ENCODE results near the gene RELL1.

The RELL1 gene

DNA sequence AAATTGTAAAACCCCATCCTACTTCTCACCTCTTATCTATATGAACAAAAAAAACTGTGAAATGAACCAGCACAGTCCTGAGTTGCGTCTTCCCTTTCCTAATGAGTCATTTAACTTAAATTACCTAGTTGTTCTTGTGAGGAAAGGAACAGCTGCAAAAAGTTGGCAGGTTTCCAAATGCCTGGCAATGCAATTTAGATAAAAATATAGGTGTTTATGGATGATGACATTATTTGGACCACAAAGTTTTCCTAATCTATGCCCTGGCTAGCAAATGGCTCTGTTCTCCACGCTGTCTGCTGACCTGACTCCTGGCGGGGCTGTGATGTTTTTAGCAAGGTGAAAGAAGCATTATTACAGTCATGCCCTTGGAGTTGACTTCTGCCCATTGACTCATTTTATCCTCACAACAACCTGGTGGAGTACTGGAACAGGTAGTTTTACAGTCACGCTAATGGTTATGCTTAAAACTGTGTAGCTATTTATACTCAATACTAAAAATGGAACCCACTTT, 29.8 kb upstream of the RELL1 start:
- peaks cover 9% of the 10 kb centered on the region for H3K4me1 Mint-ChIP-seq (ENCODE audit: low read depth)
- no peaks in the 10 kb centered on the region for H3K27me3 Mint-ChIP-seq
- H3K4me3 Mint-ChIP-seq: no peak overlapping the region
- intact Hi-C loops (cut with micrococcal nuclease): no loop called here
- H3K36me3 Mint-ChIP-seq (ENCODE audit: low read depth): no peaks in the 10 kb centered on the region
- H3K9me3 Mint-ChIP-seq: no peaks in the 10 kb centered on the region
- no peak overlapping the region for H3K27ac Mint-ChIP-seq

DNA sequence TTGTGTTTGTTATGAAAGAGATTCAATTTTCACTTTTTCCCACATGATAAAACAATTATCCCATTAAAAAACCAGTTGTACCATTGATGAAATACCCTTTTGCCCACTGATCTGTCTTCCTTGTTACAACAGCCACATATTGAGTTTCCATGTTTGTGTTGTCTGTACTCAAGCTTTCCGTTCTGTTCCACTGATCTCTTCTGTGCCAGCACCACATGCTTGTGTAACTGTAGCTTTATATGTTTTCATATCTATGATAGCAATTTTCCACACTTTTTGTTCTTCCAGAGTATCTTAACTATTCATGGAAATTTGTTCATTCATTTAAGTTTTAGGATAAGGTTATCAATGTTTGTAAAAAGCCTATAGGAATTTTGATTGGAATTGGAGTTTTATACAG, 24.3 kb upstream of the RELL1 start:
- no peaks in the 10 kb centered on the region for H3K27me3 Mint-ChIP-seq
- no peak overlapping the region for H3K27ac Mint-ChIP-seq
- no peaks in the 10 kb centered on the region for H3K36me3 Mint-ChIP-seq (ENCODE audit: low read depth)
- H3K4me1 Mint-ChIP-seq (ENCODE audit: low read depth): no peaks in the 10 kb centered on the region
- H3K9me3 Mint-ChIP-seq: no peaks in the 10 kb centered on the region
- intact Hi-C loops (cut with micrococcal nuclease): no loop called here
- H3K4me3 Mint-ChIP-seq: no peak overlapping the region

DNA sequence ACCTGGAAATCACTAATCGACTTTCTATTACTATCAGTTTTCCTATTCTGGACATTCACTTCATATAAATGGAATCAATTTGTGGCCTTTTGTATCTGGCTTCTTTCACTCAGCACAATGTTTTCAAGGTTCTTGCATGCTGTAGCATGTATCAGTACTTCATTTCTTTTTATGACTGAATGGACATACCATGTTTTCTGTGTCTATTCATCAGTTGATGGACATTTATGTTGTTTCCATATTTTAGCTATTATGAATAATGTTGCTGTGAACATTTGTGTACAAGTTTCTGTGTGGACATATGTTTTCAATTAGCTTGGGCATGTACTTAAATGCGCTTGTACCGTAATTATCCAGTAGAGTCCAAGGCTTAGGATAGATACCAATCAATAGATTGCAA, 19.9 kb upstream of the RELL1 start:
- Mint-ChIP-seq H3K4me3 (no peak overlapping the region), H3K9me3 (no peaks in the 10 kb centered on the region), H3K4me1 (ENCODE audit: low read depth) (no peaks in the 10 kb centered on the region), H3K27me3 (no peaks in the 10 kb centered on the region), H3K36me3 (ENCODE audit: low read depth) (no peaks in the 10 kb centered on the region), H3K27ac (no peak overlapping the region)
- intact Hi-C loops (cut with micrococcal nuclease): no loop called here

DNA sequence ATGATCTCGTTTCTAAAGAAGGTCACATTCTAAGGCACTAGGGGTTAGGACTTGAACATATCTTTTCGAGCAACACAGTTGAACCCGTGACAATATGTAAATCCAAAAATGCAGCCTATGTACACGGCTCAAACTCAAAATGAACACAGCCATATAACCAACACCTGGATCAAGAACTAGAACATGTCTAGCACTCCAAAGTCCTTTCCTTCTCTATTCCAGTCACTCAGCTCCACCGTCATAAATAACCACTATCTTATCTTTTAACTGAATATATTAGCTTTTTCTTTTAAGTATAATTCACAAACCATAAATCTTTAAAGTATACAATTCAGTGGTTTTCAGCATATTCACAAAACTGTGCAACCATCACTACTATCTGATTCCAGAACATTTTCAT, 19.4 kb upstream of the RELL1 start:
- intact Hi-C loops (cut with micrococcal nuclease): no loop called here
- no peak overlapping the region for H3K4me3 Mint-ChIP-seq
- no peak overlapping the region for H3K27ac Mint-ChIP-seq
- no peaks in the 10 kb centered on the region for H3K4me1 Mint-ChIP-seq (ENCODE audit: low read depth)
- no peaks in the 10 kb centered on the region for H3K36me3 Mint-ChIP-seq (ENCODE audit: low read depth)
- H3K27me3 Mint-ChIP-seq: no peaks in the 10 kb centered on the region
- H3K9me3 Mint-ChIP-seq: no peaks in the 10 kb centered on the region

DNA sequence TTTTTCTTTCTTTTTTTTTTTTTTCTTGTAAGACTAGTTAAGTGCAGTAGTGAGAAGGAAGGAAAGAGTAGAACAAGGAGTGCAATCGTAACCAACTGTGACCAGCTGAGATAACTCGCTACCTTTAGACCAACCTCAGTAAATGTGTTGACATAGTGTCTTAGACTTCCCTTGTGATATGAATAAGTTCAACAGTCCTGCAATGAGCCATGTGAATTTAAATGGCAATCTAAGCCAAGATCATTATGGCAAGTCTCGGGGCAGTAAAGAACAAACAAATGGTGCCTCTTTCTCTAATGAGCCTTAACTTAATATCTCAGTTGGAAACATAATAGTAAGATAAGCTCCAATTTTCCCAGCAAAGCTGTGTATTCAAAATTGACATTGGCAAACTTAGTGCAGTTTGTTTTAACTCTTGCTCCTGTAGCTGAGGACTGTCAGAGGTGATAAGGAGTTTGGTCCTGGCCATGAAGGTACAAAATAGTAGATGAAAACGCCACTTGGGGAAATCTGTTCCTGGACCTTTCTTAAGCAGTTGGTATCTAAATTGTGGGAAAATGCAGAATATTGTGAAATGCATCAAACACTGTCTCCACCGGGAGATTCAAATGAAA, 13.8 kb upstream of the RELL1 start:
- Mint-ChIP-seq H3K27ac (no peak overlapping the region), H3K4me1 (ENCODE audit: low read depth) (no peaks in the 10 kb centered on the region), H3K36me3 (ENCODE audit: low read depth) (no peaks in the 10 kb centered on the region), H3K4me3 (no peak overlapping the region), H3K9me3 (no peaks in the 10 kb centered on the region), H3K27me3 (peaks cover 2% of the 10 kb centered on the region)
- intact Hi-C loops (cut with micrococcal nuclease): no loop called here

DNA sequence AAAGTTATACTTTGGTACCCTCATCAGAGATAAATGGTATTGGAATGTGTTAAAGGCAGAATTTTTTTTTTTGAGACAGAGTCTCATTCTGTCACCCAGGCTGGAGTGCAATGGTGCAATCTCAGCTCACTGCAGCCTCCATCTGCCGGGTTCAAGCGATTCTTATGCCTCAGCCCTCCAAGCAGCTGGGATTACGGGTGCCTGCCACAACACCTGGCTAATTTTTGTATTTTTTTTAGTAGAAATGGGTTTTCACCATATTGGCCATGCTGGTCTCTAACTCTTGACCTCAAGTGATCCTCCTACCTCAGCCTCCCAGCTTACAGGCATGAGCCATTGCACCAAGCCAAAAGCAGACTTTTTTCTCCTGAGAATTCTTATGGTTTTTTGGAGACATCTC, 11.4 kb upstream of the RELL1 start:
- H3K27ac Mint-ChIP-seq: no peak overlapping the region
- H3K27me3 Mint-ChIP-seq: peaks cover 2% of the 10 kb centered on the region
- H3K4me1 Mint-ChIP-seq (ENCODE audit: low read depth): no peaks in the 10 kb centered on the region
- intact Hi-C loops (cut with micrococcal nuclease): no loop called here
- peaks cover 6% of the 10 kb centered on the region for H3K9me3 Mint-ChIP-seq
- no peak overlapping the region for H3K4me3 Mint-ChIP-seq
- H3K36me3 Mint-ChIP-seq (ENCODE audit: low read depth): no peaks in the 10 kb centered on the region

DNA sequence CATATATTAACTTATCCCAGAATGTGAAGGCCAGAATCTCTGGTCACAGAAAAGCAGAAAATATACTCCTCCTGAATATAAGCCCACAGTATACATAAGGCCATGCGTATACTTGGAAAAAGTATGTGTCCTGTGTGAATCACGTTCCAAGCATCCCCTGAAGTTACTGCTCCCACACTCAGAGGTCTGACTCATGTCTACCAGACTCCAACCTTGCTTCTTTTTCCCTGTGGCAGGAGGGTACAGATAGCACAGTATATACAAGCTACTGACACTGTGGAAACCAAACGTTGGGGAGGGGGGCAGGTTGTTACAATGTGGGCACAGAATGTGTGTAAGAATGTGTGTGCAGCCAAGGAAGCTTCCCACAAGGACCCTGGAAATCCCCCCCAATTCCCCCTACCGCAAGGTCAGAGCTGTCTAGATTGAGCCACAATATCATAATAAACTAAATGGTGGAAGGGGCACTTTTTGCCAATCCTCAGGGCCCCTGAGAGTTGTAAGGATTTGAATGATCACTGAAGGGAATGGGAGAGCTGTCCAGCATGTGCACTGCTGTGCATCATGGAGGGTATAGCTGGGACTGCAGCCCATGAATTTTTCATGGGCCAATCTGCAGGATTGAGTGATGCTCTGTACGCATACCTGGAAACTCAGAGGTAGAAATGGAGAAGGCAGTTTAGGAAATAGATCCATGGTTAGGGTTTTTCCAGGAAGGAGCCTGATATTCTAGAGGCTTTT, 7.4 kb upstream of the RELL1 start:
- H3K27me3 Mint-ChIP-seq: peaks cover 2% of the 10 kb centered on the region

DNA sequence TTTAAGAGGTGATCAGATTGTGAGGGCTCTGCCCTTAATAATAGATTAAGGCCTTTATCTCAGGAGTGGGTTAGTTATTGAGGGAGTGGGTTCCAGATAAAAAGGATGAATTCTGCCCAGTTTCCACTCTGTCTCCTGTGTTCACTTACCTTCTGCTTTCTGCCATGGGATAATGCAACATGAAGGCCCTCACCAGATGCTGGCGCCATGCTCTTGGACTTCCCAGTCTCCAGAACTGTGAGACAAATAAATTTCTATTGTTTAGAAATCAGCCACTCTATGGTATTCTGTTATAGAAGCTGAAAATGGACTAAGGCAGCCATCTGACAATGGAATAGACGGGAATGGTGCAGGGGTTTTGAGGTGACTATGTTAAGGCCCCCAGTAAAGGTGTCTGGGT, 6.9 kb upstream of the RELL1 start:
- Mint-ChIP-seq H3K9me3 (peaks cover 10% of the 10 kb centered on the region), H3K4me1 (ENCODE audit: low read depth) (peaks cover 8% of the 10 kb centered on the region), H3K27me3 (no peaks in the 10 kb centered on the region), H3K36me3 (ENCODE audit: low read depth) (no peaks in the 10 kb centered on the region), H3K4me3 (no peak overlapping the region), H3K27ac (no peak overlapping the region)
- intact Hi-C loops (cut with micrococcal nuclease): no loop called here

More for the DNA sequence above, 7.4 kb upstream of the RELL1 start:
- intact Hi-C loops (cut with micrococcal nuclease): no loop called here
- H3K4me3 Mint-ChIP-seq: no peak overlapping the region
- peaks cover 8% of the 10 kb centered on the region for H3K4me1 Mint-ChIP-seq (ENCODE audit: low read depth)
- no peak overlapping the region for H3K27ac Mint-ChIP-seq
- H3K36me3 Mint-ChIP-seq (ENCODE audit: low read depth): no peaks in the 10 kb centered on the region
- H3K9me3 Mint-ChIP-seq: peaks cover 10% of the 10 kb centered on the region

DNA sequence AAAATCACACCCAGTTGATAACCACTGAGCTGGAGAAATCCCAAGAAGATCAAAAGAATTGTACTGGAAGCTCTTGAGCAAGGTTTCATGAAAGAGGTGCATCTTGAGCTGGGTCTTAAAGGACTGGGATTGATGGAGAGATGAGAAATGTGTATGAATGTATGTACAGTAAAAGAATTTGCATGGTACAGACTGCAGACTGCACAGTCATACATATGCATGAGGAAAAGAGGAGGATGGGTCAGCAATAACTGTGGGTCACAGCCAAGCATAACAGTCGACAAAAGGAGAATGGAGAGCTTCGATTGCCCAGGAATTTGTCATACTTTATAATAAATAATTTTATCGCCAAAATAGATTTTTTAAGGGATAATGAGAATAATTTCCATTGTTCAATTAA, 4.8 kb upstream of the RELL1 start:
- peaks cover 10% of the 10 kb centered on the region for H3K9me3 Mint-ChIP-seq
- peaks cover 17% of the 10 kb centered on the region for H3K4me1 Mint-ChIP-seq (ENCODE audit: low read depth)
- peaks cover 5% of the 10 kb centered on the region for H3K36me3 Mint-ChIP-seq (ENCODE audit: low read depth)
- no peak overlapping the region for H3K4me3 Mint-ChIP-seq
- intact Hi-C loops (cut with micrococcal nuclease): no loop called here
- no peak overlapping the region for H3K27ac Mint-ChIP-seq
- no peaks in the 10 kb centered on the region for H3K27me3 Mint-ChIP-seq

DNA sequence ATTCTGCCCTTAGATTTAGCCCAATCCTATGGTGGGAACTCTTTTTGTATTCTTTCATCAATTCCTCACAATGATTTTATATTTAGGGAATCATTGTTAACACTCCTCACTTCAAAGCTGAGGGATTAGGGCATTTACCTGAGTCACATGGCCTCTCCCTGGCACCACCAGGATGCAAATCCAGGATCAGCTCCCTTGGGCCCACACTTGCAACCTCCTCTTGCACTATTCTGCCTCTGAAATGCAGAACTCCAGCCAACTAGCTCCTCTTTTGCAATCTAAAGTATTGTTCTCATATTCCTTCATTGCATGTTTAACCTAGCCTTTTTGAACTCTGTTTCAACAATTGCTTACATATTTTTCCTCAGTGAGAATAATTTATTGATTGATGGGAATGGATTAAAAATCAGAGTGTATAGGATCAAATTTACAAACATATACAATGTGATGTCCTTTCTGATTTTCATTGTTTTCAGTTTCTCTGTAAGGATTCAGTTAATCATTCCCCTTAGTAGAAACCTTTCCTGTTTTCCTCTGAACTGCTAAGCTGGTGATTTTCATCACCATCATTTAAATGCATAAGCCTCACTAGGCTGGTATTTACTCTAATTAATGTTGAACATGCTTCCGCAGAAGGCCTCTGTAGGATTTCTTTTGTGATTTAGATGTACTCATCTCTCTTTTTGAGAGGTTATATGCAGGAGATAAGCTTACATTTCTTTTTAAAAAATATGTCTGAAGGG, 3.3 kb upstream of the RELL1 start:
- no peak overlapping the region for H3K4me3 Mint-ChIP-seq
- peaks cover 24% of the 10 kb centered on the region for H3K4me1 Mint-ChIP-seq (ENCODE audit: low read depth)
- H3K36me3 Mint-ChIP-seq (ENCODE audit: low read depth): peaks cover 19% of the 10 kb centered on the region
- no peaks in the 10 kb centered on the region for H3K27me3 Mint-ChIP-seq
- intact Hi-C loops (cut with micrococcal nuclease): loop anchor here (5.0 to 10.0 kb wide), 2 partner anchors 85 to 288 kb away; no protein-coding TSS in a partner anchor
- no peak overlapping the region for H3K27ac Mint-ChIP-seq
- H3K9me3 Mint-ChIP-seq: peaks cover 10% of the 10 kb centered on the region

DNA sequence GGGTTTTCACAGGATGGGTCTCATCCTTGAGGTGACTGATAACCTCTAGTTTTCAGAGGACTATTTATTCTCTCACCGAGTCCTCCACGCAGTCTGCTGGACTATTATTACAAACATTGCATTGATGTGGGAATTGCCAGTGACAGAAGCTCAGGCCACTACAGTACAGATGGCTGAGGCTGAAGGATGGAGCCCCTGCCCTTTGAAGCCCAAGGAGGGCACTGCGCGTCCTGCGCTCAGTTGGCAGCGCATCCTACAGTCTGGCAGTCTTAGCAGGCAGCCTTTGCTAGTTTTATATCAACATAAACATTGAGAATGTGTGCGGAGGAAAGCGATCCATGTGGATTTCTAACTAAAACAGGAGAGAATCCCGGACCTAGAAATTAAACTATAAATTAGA, 1.5 kb upstream of the RELL1 start:
- Mint-ChIP-seq H3K36me3 (ENCODE audit: low read depth) (peaks cover 24% of the 10 kb centered on the region), H3K27ac (peak overlapping the region; percentile 90), H3K27me3 (no peaks in the 10 kb centered on the region), H3K9me3 (peaks cover 5% of the 10 kb centered on the region), H3K4me3 (no peak overlapping the region), H3K4me1 (ENCODE audit: low read depth) (peaks cover 37% of the 10 kb centered on the region)
- intact Hi-C loops (cut with micrococcal nuclease): loop anchor here (5.0 to 10.0 kb wide), 2 partner anchors 83 to 290 kb away; no protein-coding TSS in a partner anchor

DNA sequence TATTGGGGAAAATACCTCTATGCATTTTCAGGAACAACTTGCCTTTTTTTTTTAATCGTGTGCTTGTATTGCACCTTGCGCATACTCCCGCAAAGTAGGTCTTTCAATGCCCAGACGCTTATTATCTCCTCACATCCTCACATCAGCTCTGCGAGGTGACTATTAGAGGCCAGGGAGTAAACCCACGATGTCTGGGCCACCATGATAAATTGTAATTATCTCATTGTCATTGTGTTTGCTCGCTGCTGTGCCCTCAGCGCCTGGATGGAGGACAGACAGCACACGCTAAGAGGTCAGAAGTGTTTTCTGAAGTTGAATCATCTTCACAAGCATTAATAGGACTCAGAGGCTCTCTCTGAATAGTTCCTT, 1.0 kb upstream of the RELL1 start:
- H3K4me3 Mint-ChIP-seq: peak overlapping the region; percentile 86
- intact Hi-C loops (cut with micrococcal nuclease): loop anchor here (5.0 to 10.0 kb wide), 2 partner anchors 82 to 290 kb away; no protein-coding TSS in a partner anchor
- peak overlapping the region; percentile 90 for H3K27ac Mint-ChIP-seq
- no peaks in the 10 kb centered on the region for H3K27me3 Mint-ChIP-seq
- H3K36me3 Mint-ChIP-seq (ENCODE audit: low read depth): peaks cover 24% of the 10 kb centered on the region
- no peaks in the 10 kb centered on the region for H3K9me3 Mint-ChIP-seq
- peaks cover 40% of the 10 kb centered on the region for H3K4me1 Mint-ChIP-seq (ENCODE audit: low read depth)

DNA sequence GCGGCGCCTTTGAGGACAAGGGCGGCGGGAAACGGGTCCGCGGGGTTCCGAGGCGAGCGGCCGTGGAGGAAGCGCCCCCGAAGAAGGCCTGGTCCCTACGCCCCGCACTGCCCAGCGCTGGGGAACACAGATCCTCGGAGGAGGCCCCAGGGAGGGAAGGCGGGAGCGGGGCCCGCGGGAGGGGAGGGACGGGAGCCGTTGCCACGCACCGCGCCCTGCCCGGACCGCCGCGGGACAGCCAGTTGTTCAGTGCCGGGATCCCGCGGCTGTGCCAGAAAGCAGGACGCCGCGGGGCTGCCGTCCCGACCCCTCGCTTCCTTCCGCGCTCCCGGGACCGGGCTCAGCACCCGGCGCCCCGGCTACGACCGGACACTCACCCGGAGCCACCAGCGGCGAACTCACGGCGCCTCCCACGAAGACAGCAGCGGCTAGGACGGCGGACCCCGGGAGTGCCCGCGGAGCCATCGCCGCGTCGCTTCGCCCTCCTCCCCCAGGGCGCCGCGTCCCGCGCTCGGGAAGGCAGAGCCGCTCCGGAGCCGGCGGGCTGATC, 278 bp downstream of the RELL1 start:
- Mint-ChIP-seq H3K9me3 (no peaks in the 10 kb centered on the region), H3K27me3 (no peaks in the 10 kb centered on the region), H3K4me3 (peak overlapping the region; percentile 86), H3K4me1 (ENCODE audit: low read depth) (peaks cover 40% of the 10 kb centered on the region), H3K36me3 (ENCODE audit: low read depth) (peaks cover 25% of the 10 kb centered on the region), H3K27ac (peak overlapping the region; percentile 90)
- intact Hi-C loops (cut with micrococcal nuclease): loop anchor here (1.0 to 10.0 kb wide), 3 partner anchors 68 to 291 kb away; no protein-coding TSS in a partner anchor

Measured in dendritic cell treated with granulocyte-macrophage colony-stimulating factor and Interleukin-4, amounts not matched to agents 40 ng/mL and 50 ng/mL, for 4 days (primary cell).